GM12865 (cell line): ENCODE results near the gene NXNL1.
"Not testable (repeated sequence)": the region's sequence is repeated elsewhere in the genome, so short reads cannot be mapped to it uniquely, and the experiment has no call there.

ENCODE experiments used
- DNase-seq: peaks from one replicate; pipeline ENCODE4 v3.0.0; 2010; ENCODE audit warnings: low read depth
- H3K4me3 ChIP-seq: 2 replicates; pipeline ENCODE4 v1.5.1; 2011; ENCODE audit warnings: mild to moderate bottlenecking, low read depth, low read length, control low read depth
- CTCF ChIP-seq: IDR thresholded peaks from 2 replicates; pipeline ENCODE4 v1.5.1; 2011; ENCODE audit warnings: low read length, control low read depth, low read depth, inconsistent platforms; ENCODE audit not compliant: insufficient read depth; ENCODE audit errors: missing control alignments

Gene NXNL1

GRCh38 chr19:17500447-17501198 lies 39.9 kb upstream of the NXNL1 start:
- no peak for DNase-seq
- no peak overlapping the region for H3K4me3 ChIP-seq
- TF ChIP-seq CTCF = no peak

GRCh38 chr19:17499648-17500446 lies 39.1 kb upstream of the NXNL1 start:
- no peak for DNase-seq
- no peak for TF ChIP-seq CTCF
- no peak overlapping the region for H3K4me3 ChIP-seq

GRCh38 chr19:17499025-17499424 lies 38.3 kb upstream of the NXNL1 start:
- DNase-seq, H3K4me3 ChIP-seq: not testable (repeated sequence)

- TF ChIP-seq CTCF = no peak
- DNase-seq = no peak
- H3K4me3 ChIP-seq = no peak overlapping the region
Observed at GRCh38 chr19:17497149-17497798, 36.5 kb upstream of the NXNL1 start.

DNA sequence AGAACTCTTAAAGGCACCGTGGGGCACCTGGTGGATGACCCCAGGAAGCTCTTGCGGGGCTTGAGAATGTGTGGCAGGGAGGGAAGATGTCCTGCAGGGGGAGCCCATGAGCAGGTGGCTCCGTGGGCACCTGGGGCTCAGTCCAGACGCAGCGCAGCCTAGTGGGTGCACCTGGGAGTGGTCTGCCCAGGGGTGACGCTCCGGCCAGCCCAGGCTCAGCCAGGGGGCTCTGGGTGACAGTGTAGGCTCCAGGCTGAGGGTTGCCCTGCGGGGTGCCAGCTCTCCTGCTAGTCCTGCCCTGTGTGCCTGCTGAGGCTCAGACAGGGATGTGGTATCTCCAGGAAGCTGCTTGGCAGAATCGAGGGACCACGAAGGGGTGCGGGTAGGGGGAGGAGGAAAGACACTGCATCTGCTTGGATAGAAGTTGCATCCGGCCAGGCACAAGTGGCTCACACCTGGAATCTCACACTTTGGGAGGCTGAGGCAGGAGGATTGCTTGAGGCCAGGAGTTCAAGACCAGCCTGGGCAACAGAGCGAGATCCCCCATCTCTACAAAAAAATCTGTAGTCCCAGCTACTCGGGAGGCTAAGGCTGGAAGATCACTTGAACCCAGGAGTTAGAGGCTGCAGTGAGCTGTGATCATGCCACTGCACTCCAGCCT lies 35.7 kb upstream of the NXNL1 start:
- no peak overlapping the region for H3K4me3 ChIP-seq
- TF ChIP-seq CTCF = peak; percentile 100
- peak; percentile 93 for DNase-seq

- no peak overlapping the region for H3K4me3 ChIP-seq
- no peak for TF ChIP-seq CTCF
- no peak for DNase-seq
Observed at GRCh38 chr19:17495639-17496296, 35.0 kb upstream of the NXNL1 start.
